PC-9 (cell line): Measurements from ENCODE around the gene VPS8.

Experiments
- CTCF ChIP-seq: fragments of 200-600 bp; sonication (generic); conservative IDR thresholded peaks from 2 replicates; pipeline ENCODE4 v1.6.1; 2017; ENCODE audit warnings: mixed run types, antibody characterized with exemption, mild to moderate bottlenecking, moderate library complexity
- EZH2 ChIP-seq: fragments of 200-600 bp; sonication (generic); IDR thresholded peaks from 2 replicates; pipeline ENCODE4 v1.8.0; 2017; ENCODE audit warnings: antibody characterized with exemption, low read depth

- TF ChIP-seq CTCF (no peak), EZH2 (no peak)
Observed at GRCh38 chr3:184937611-184938010, 125.6 kb downstream of the VPS8 start.
